Fibroblast of mammary gland (primary cell): Measurements from ENCODE around the gene SMLR1.
"Not testable (repeated sequence)": the region's sequence is repeated elsewhere in the genome, so short reads cannot be mapped to it uniquely, and the experiment has no call there.

Experiments used
- DNase-seq: peaks from one replicate; pipeline ENCODE4 v3.0.0-alpha.2; 2010; ENCODE audit warnings: low read depth
- H3K4me3 ChIP-seq: 2 replicates; pipeline ENCODE4 v1.5.1; 2011; ENCODE audit warnings: low read depth, mild to moderate bottlenecking, low read length, moderate library complexity; ENCODE audit not compliant: control insufficient read depth
- CTCF ChIP-seq: conservative IDR thresholded peaks from 2 replicates; pipeline ENCODE4 v1.5.1; 2011; ENCODE audit warnings: low read depth, low read length, inconsistent platforms; ENCODE audit not compliant: control insufficient read depth, insufficient read depth

The SMLR1 gene

GRCh38 chr6:130787726-130788500 lies 39.3 kb upstream of the SMLR1 start:
- H3K4me3 ChIP-seq: no peak overlapping the region
- no peak for DNase-seq
- TF ChIP-seq CTCF: no peak

GRCh38 chr6:130788954-130789353 lies 38.3 kb upstream of the SMLR1 start:
- no peak overlapping the region for H3K4me3 ChIP-seq
- TF ChIP-seq CTCF: no peak
- DNase-seq: no peak

- H3K4me3 ChIP-seq: no peak overlapping the region
- no peak for TF ChIP-seq CTCF
- no peak for DNase-seq
These were observed 33.1 kb upstream of the SMLR1 start for GRCh38 chr6:130794010-130794697.

- H3K4me3 ChIP-seq: no peak overlapping the region
- no peak for DNase-seq
- TF ChIP-seq CTCF: no peak
These were observed 32.5 kb upstream of the SMLR1 start for GRCh38 chr6:130794738-130795137.

- peak; percentile 81 for DNase-seq
- TF ChIP-seq CTCF: no peak
- H3K4me3 ChIP-seq: no peak overlapping the region
These were observed 30.8 kb upstream of the SMLR1 start for GRCh38 chr6:130796313-130796905.

GRCh38 chr6:130797061-130797460 lies 30.1 kb upstream of the SMLR1 start:
- H3K4me3 ChIP-seq: no peak overlapping the region
- TF ChIP-seq CTCF: no peak
- no peak for DNase-seq

GRCh38 chr6:130801368-130801767 lies 25.8 kb upstream of the SMLR1 start:
- not testable (repeated sequence) for H3K4me3 ChIP-seq, DNase-seq
